NCI-H1930 (cell line): ENCODE data around the gene RPL19.
A peak's percentile ranks its signal among the peaks of the same experiment; 100 is the strongest.
"Not testable (repeated sequence)": the region's sequence is repeated elsewhere in the genome, so short reads cannot be mapped to it uniquely, and the experiment has no call there.

Experiments used
- DNase-seq, 2 experiments: peaks; one replicate each; lab custom pipeline; 2025; lab: John Stamatoyannopoulos, UW

RPL19 gene

DNA sequence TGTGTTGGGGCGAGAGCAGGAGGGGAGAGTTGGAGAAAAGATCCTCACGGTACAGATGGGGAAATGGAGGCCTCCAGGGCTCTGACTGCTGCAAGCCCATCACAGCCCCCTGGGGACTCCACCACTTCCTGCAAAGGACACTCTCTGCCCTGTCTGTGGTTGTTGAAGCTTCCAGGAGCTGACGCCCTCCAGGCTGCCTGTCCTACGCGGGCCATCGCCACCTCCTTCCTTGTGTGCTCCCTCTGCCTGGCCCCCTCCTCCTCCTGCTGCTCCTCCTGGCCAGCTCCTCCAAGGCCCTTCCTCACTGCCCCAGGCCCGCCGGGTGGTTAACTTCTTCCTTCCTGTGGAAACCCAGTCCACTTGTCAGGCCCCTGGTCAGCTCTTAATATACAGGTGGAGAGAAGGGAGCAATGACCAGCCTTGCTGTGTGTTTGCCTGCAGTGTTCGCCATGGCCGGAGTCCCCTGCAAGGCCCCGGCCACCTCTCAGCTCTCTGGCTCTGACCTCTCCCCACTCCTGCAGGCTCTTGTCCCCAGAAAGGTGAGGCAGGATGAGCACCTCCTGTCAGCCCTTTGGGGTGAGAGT, 44.0 kb downstream of the RPL19 start:
- no peak for DNase-seq

- peak; percentile 61 to 79 for DNase-seq
These were observed 44.8 kb downstream of the RPL19 start for GRCh38 chr17:39244600-39245570.

- DNase-seq = no peak
These were observed 46.2 kb downstream of the RPL19 start for GRCh38 chr17:39246274-39246673.

GRCh38 chr17:39250076-39250475, 50.0 kb downstream of the RPL19 start:
- not testable (repeated sequence) for DNase-seq

- no peak for DNase-seq
These were observed 51.9 kb downstream of the RPL19 start for GRCh38 chr17:39251997-39252396.

GRCh38 chr17:39252788-39253460, 52.8 kb downstream of the RPL19 start:
- no peak for DNase-seq
